OCI-LY3 (cell line): ENCODE measurements around the gene DNAAF8.

Experiments used
- EZH2phosphoT487 ChIP-seq: fragments of 200-600 bp; shearing (Covaris generic); IDR thresholded peaks from 2 replicates; pipeline ENCODE4 v1.6.1; 2018; ENCODE audit warnings: antibody characterized with exemption, mixed run types, low read depth
- TF ChIP-seq, protein P1 (sequence below): fragments of 200-600, 300-600 bp; sonication (generic); IDR thresholded peaks from 2 replicates; pipeline ENCODE4 v1.5.1; 2014; ENCODE audit warnings: antibody characterized with exemption, low read length, low read depth

DNA sequence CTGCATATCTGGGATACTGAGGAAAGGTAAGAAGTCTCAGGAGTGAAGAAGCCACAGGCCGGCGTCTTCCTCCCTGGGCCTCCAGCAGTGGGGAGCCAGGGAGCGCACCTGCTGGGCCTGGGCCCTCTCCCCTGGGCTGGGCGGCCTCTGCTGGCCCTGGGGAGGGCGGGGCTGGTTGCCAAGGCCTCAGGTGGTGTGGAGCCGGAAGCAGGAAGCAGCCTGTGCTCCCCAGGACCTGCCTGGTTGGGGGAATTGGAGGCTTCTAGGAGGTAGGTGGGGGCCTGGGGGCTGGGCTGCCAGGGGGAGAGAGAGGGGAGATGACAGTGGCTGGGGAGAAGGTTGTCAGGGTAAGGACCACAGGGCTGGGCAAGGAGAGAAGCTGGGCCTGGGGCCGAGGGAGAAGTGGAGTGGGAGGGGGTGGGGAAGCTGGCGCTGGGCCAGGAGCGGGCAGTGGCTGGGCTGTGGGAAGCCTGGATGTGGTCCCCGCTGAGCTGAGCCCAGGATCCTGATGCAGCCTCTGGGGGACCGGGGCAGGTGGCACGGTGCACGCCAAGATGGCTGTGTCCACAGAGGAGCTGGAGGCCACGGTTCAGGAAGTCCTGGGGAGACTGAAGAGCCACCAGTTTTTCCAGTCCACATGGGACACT lies 61.0 kb downstream of the DNAAF8 start, which contains the start of gene SMIM22:
- TF ChIP-seq, protein P1, sequence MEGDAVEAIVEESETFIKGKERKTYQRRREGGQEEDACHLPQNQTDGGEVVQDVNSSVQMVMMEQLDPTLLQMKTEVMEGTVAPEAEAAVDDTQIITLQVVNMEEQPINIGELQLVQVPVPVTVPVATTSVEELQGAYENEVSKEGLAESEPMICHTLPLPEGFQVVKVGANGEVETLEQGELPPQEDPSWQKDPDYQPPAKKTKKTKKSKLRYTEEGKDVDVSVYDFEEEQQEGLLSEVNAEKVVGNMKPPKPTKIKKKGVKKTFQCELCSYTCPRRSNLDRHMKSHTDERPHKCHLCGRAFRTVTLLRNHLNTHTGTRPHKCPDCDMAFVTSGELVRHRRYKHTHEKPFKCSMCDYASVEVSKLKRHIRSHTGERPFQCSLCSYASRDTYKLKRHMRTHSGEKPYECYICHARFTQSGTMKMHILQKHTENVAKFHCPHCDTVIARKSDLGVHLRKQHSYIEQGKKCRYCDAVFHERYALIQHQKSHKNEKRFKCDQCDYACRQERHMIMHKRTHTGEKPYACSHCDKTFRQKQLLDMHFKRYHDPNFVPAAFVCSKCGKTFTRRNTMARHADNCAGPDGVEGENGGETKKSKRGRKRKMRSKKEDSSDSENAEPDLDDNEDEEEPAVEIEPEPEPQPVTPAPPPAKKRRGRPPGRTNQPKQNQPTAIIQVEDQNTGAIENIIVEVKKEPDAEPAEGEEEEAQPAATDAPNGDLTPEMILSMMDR, result no peak
- no peak for TF ChIP-seq EZH2phosphoT487
